SK-N-SH treated with all-trans-retinoic acid at 6 μM for 48 hours (cell line): ENCODE measurements around the gene CCM2L.

ENCODE experiments used
- ARNTL ChIP-seq: fragments of 450-650 bp; formaldehyde crosslinking; IDR thresholded peaks from 2 replicates; pipeline ENCODE4 v1.5.0; 2020; ENCODE audit warnings: low read depth, mild to moderate bottlenecking, moderate library complexity, borderline replicate concordance
- CSDC2 ChIP-seq: fragments of 250-450 bp; sonication (Bioruptor Pico); IDR thresholded peaks from 2 replicates; pipeline ENCODE4 v1.5.0; 2020; ENCODE audit warnings: mild to moderate bottlenecking, moderate library complexity
- GLIS3 ChIP-seq: fragments of 250-450 bp; sonication (Bioruptor Pico); IDR thresholded peaks from 2 replicates; pipeline ENCODE4 v1.5.0; 2020; ENCODE audit warnings: mild to moderate bottlenecking, moderate library complexity
- ZFP30 ChIP-seq: fragments of 450-650 bp; formaldehyde crosslinking; IDR thresholded peaks from 2 replicates; pipeline ENCODE4 v1.5.0; 2022; ENCODE audit warnings: mild to moderate bottlenecking, moderate library complexity

GRCh38 chr20:32028647-32029372, 18.6 kb downstream of the CCM2L start:
- no peak for TF ChIP-seq CSDC2 (CRISPR knock-in tag)
- TF ChIP-seq ZFP30 (CRISPR knock-in tag): no peak
- TF ChIP-seq ARNTL: no peak
- no peak for TF ChIP-seq GLIS3
